H1 (cell line): Measurements from ENCODE around the gene LDLRAD4. TPM values are rescaled to one million over a fixed set of nuclear protein-coding genes. Genes with fewer than 3 reads are reported as not detected.
A peak's percentile ranks its signal among the peaks of the same experiment; 100 is the strongest.

ENCODE experiments used
- CTCF ChIA-PET: fragments of 300-600 bp; sonication (Branson Sonifier 250); formaldehyde crosslinking; loops from one replicate; lab custom pipeline; 2021; ENCODE audit not compliant: partially characterized antibody; lab: Charles Lee
- POLR2A ChIA-PET: fragments of 300-600 bp; sonication (Branson Sonifier 250); formaldehyde crosslinking; loops from one replicate; lab custom pipeline; 2021; ENCODE audit warnings: inconsistent platforms; ENCODE audit not compliant: partially characterized antibody; lab: Charles Lee
- DNase-seq, 2 experiments: peaks; one replicate each; pipeline versions ENCODE4 v3.0.0 to v3.0.0-alpha.2; 2010 to 2022; ENCODE audit warnings: low spot score in 2 of 2, low read depth in 1 of 2, mixed read lengths in 1 of 2
- FAIRE-seq: peaks from 2 replicates; lab custom pipeline; 2011; peaks lifted over from hg19 to GRCh38; lab: Jason Lieb, UNC
- H2AFZ ChIP-seq: 2 replicates; pipeline ENCODE4 v1.8.1; 2012; ENCODE audit warnings: low read length, inconsistent platforms
- H2AK5ac ChIP-seq: 2 replicates; pipeline ENCODE4 v1.6.1; 2013; ENCODE audit warnings: low read depth, low read length
- H2BK120ac ChIP-seq: replicated peaks from 2 replicates; pipeline ENCODE3; 2013; ENCODE audit warnings: low read depth, low read length, inconsistent platforms
- H2BK12ac ChIP-seq: 2 replicates; pipeline ENCODE4 v1.6.1; 2013; ENCODE audit warnings: low read depth, low read length
- H2BK15ac ChIP-seq: 2 replicates; pipeline ENCODE4 v1.6.1; 2013; ENCODE audit warnings: low read length
- H2BK20ac ChIP-seq: 2 replicates; pipeline ENCODE4 v1.6.1; 2013; ENCODE audit warnings: low read length
- H2BK5ac ChIP-seq: 2 replicates; pipeline ENCODE4 v1.6.1; 2013; ENCODE audit warnings: low read depth, low read length
- H3K14ac ChIP-seq: 2 replicates; pipeline ENCODE4 v1.6.1; 2013; ENCODE audit warnings: inconsistent platforms; ENCODE audit not compliant: insufficient read length
- H3K18ac ChIP-seq: 2 replicates; pipeline ENCODE4 v1.6.1; 2013; ENCODE audit warnings: low read length; ENCODE audit errors: extremely low read depth
- H3K23ac ChIP-seq: 2 replicates; pipeline ENCODE4 v1.6.1; 2013; ENCODE audit warnings: inconsistent platforms; ENCODE audit not compliant: insufficient read length
- H3K23me2 ChIP-seq: 2 replicates; pipeline ENCODE4 v1.6.1; 2013; ENCODE audit warnings: low read depth, low read length
- H3K27ac ChIP-seq: 2 replicates; pipeline ENCODE4 v1.6.1; 2011; ENCODE audit warnings: low read depth, low read length, inconsistent platforms
- H3K27me3 ChIP-seq, 4 experiments: replicated peaks in 1 of 4; 1 replicate in 1 of 4; 2 replicates in 3 of 4; pipeline versions ENCODE4 v1.6.1 to v1.8.1; 2011 to 2013; ENCODE audit warnings: low read length in 3 of 4, mild to moderate bottlenecking in 3 of 4, inconsistent platforms in 2 of 4, mixed read lengths in 2 of 4, moderate library complexity in 1 of 4; ENCODE audit not compliant: control insufficient read depth in 3 of 4, insufficient read depth in 3 of 4; ENCODE audit errors: extremely low read depth in 1 of 4
- H3K36me3 ChIP-seq, 4 experiments: 2 replicates each; pipeline versions ENCODE4 v1.6.1 to v1.8.1; 2011 to 2013; ENCODE audit warnings: mild to moderate bottlenecking in 4 of 4, low read length in 3 of 4, moderate library complexity in 2 of 4, control low read depth in 1 of 4, inconsistent platforms in 1 of 4; ENCODE audit not compliant: insufficient read depth in 4 of 4, control insufficient read depth in 2 of 4
- H3K4ac ChIP-seq: replicated peaks from 2 replicates; pipeline ENCODE3; 2013; ENCODE audit warnings: low read length, low read depth, mixed read lengths, inconsistent platforms; ENCODE audit not compliant: insufficient read length
- H3K4me1 ChIP-seq, 4 experiments: replicated peaks in 1 of 4; 1 replicate in 1 of 4; 2 replicates in 3 of 4; pipeline versions ENCODE4 v1.6.1 to v1.8.1; 2011 to 2013; ENCODE audit warnings: low read length in 3 of 4, inconsistent platforms in 2 of 4, mixed read lengths in 1 of 4; ENCODE audit not compliant: insufficient read depth in 4 of 4, control insufficient read depth in 3 of 4
- H3K4me2 ChIP-seq, 2 experiments: 2 replicates each; pipeline versions ENCODE4 v1.6.1 to v1.8.1; 2011 to 2013; ENCODE audit warnings: low read depth in 2 of 2, low read length in 2 of 2, control low read depth in 1 of 2, inconsistent platforms in 1 of 2, mild to moderate bottlenecking in 1 of 2; ENCODE audit not compliant: insufficient read depth in 1 of 2
- H3K4me3 ChIP-seq, 4 experiments: fragments of 200-600, 300-600 bp in 1 of 4; sonication (generic), shearing (Covaris generic), sonication (Bioruptor Twin) in 1 of 4; 2 replicates each; pipeline versions ENCODE4 v1.5.1 to v1.8.1; 2011 to 2016; ENCODE audit warnings: low read length in 4 of 4, low read depth in 3 of 4, control low read depth in 2 of 4, inconsistent platforms in 2 of 4, mild to moderate bottlenecking in 2 of 4, mixed read lengths in 1 of 4, moderate library complexity in 1 of 4; ENCODE audit not compliant: insufficient read depth in 2 of 4; ENCODE audit errors: extremely low read depth in 1 of 4
- H3K56ac ChIP-seq: replicated peaks from 2 replicates; pipeline ENCODE3; 2013; ENCODE audit warnings: low read depth, mild to moderate bottlenecking, mixed read lengths, low read length, inconsistent platforms; ENCODE audit not compliant: insufficient read length
- H3K79me1 ChIP-seq: 2 replicates; pipeline ENCODE4 v1.6.1; 2013; ENCODE audit warnings: low read depth, low read length, control low read depth
- H3K79me2 ChIP-seq, 2 experiments: 2 replicates each; pipeline versions ENCODE4 v1.6.1 to v1.8.1; 2012 to 2013; ENCODE audit warnings: low read length in 2 of 2, mild to moderate bottlenecking in 2 of 2, inconsistent platforms in 1 of 2; ENCODE audit not compliant: insufficient read depth in 2 of 2, control insufficient read depth in 1 of 2
- H3K9ac ChIP-seq, 4 experiments: replicated peaks in 1 of 4; 1 replicate in 1 of 4; 2 replicates in 3 of 4; pipeline versions ENCODE4 v1.6.1 to v1.8.1; 2011 to 2013; ENCODE audit warnings: low read depth in 3 of 4, low read length in 3 of 4, control low read depth in 2 of 4, mild to moderate bottlenecking in 2 of 4, moderate library complexity in 2 of 4, inconsistent platforms in 1 of 4; ENCODE audit errors: extremely low read depth in 1 of 4
- H3K9me3 ChIP-seq, 2 experiments: 2 replicates each; pipeline versions ENCODE4 v1.6.1 to v1.8.1; 2012 to 2013; ENCODE audit warnings: mild to moderate bottlenecking in 2 of 2, moderate library complexity in 2 of 2, control low read depth in 1 of 2, inconsistent platforms in 1 of 2, low read depth in 1 of 2, low read length in 1 of 2, mixed read lengths in 1 of 2; ENCODE audit not compliant: insufficient read depth in 2 of 2
- H4K20me1 ChIP-seq, 2 experiments: replicated peaks in 1 of 2; 2 replicates each; pipeline versions ENCODE3 to v1.8.1; 2011 to 2013; ENCODE audit warnings: inconsistent platforms in 2 of 2, low read length in 2 of 2, mild to moderate bottlenecking in 1 of 2; ENCODE audit not compliant: insufficient read depth in 2 of 2, control insufficient read depth in 1 of 2
- H4K5ac ChIP-seq: 2 replicates; pipeline ENCODE4 v1.6.1; 2013; ENCODE audit warnings: low read length, low read depth, mixed read lengths, inconsistent platforms; ENCODE audit not compliant: insufficient read length
- H4K8ac ChIP-seq: 2 replicates; pipeline ENCODE4 v1.8.0; 2013; ENCODE audit warnings: mild to moderate bottlenecking, moderate library complexity, low read length, inconsistent platforms; ENCODE audit not compliant: insufficient read depth; ENCODE audit errors: extremely low read depth
- H4K91ac ChIP-seq: replicated peaks from 2 replicates; pipeline ENCODE3; 2013; ENCODE audit warnings: low read length, mixed read lengths, inconsistent platforms; ENCODE audit not compliant: insufficient read length
- BACH1 ChIP-seq: IDR thresholded peaks from 2 replicates; pipeline ENCODE4 v1.6.1; 2012; ENCODE audit warnings: low read length, improper control_type of control experiment
- BRCA1 ChIP-seq: IDR thresholded peaks from 2 replicates; pipeline ENCODE4 v1.6.1; 2012; ENCODE audit warnings: low read depth, low read length, improper control_type of control experiment
- CBX5 ChIP-seq: fragments of 300-800, 300-1000 bp; sonication (generic); IDR thresholded peaks from 2 replicates; pipeline ENCODE4 v1.7.1; 2016; ENCODE audit warnings: antibody characterized with exemption, low read length, low read depth
- CHD1 ChIP-seq: IDR thresholded peaks from 2 replicates; pipeline ENCODE4 v1.6.1; 2012; ENCODE audit warnings: low read depth, low read length, improper control_type of control experiment
- GABPA ChIP-seq: IDR thresholded peaks from 2 replicates; pipeline ENCODE4 v1.6.1; 2011; ENCODE audit warnings: mild to moderate bottlenecking, low read length, moderate library complexity, borderline replicate concordance; ENCODE audit not compliant: insufficient read depth
- PHF8 ChIP-seq: fragments of 200-600 bp; sonication (generic); conservative IDR thresholded peaks from 2 replicates; pipeline ENCODE4 v1.7.1; 2012; ENCODE audit warnings: low read depth, mild to moderate bottlenecking, inconsistent platforms, low read length, moderate library complexity
- POLR2AphosphoS5 ChIP-seq: IDR thresholded peaks from 2 replicates; pipeline ENCODE4 v1.6.1; 2011; ENCODE audit warnings: low read depth, low read length
- RFX5 ChIP-seq: IDR thresholded peaks from 2 replicates; pipeline ENCODE4 v1.6.1; 2011; ENCODE audit warnings: low read depth, low read length, improper control_type of control experiment, borderline replicate concordance
- SAP30 ChIP-seq: fragments of 300-600 bp; sonication (generic); IDR thresholded peaks from 2 replicates; pipeline ENCODE4 v1.7.1; 2012; ENCODE audit warnings: low read length, moderate library complexity, mild to moderate bottlenecking, inconsistent platforms; ENCODE audit not compliant: insufficient read depth, insufficient replicate concordance
- SIRT6 ChIP-seq: IDR thresholded peaks from one replicate; pipeline ENCODE4 v1.7.1; 2012; ENCODE audit warnings: low read length, inconsistent platforms
- SP2 ChIP-seq: IDR thresholded peaks from 2 replicates; pipeline ENCODE4 v1.6.1; 2012; ENCODE audit warnings: mild to moderate bottlenecking, low read length, inconsistent platforms
- SRF ChIP-seq: IDR thresholded peaks from 2 replicates; pipeline ENCODE4 v1.6.1; 2011; ENCODE audit warnings: mild to moderate bottlenecking, low read depth, low read length, moderate library complexity
- TEAD4 ChIP-seq: IDR thresholded peaks from 2 replicates; pipeline ENCODE4 v1.6.1; 2012; ENCODE audit warnings: low read depth, low read length, inconsistent platforms, mixed read lengths
- YY1 ChIP-seq: IDR thresholded peaks from 2 replicates; pipeline ENCODE4 v1.6.1; 2011; ENCODE audit warnings: low read depth, mild to moderate bottlenecking, low read length
- WGBS, 2 experiments: shearing (Covaris generic) in 1 of 2; methylation state at CpG; one replicate each; pipeline versions ENCODE4 v1.1.6 to v1.1.7; 2013 to 2015; ENCODE audit warnings: low lambda C conversion rate in 2 of 2, mixed read lengths in 2 of 2, inconsistent platforms in 1 of 2, low coverage in 1 of 2, missing lambda C conversion rate in 1 of 2; ENCODE audit not compliant: insufficient replicate concordance in 2 of 2, insufficient coverage in 1 of 2, insufficient read length in 1 of 2; ENCODE audit errors: extremely low coverage in 1 of 2, missing lambda C conversion rate in 1 of 2; 5-methylcytosine and 5-hydroxymethylcytosine counted together
- polyA plus RNA-seq, 7 experiments: library from polyadenylated mRNA; depleted of rRNA in 3 of 7; stranded (reverse) in 5 of 7; unstranded in 2 of 7; fragments of >200 nt in 5 of 7; fragments of 200-250 nt in 2 of 7; gene quantifications; 1 replicate in 5 of 7; 2 replicates in 1 of 7; 4 replicates in 1 of 7; pipeline versions ENCODE4 v1.2.1 to v1.2.3, GENCODE V29; 2011 to 2013; ENCODE audit warnings: missing spikeins in 2 of 7, mixed read lengths in 2 of 7
- total RNA-seq: library from RNA; stranded (reverse); fragmentation: NEBNext Ultra II Directional; extraction: Animal tissue kit (Norgen Biotek cat#: 25700); gene quantifications from 2 replicates; pipeline ENCODE4 v1.2.1, GENCODE V29; 2021

The LDLRAD4 gene
- total and polyA plus RNA-seq, 2 of the 8 experiments (the other 6 are each of a cell fraction or from before 2014, with no cell fraction given) = 0.77 to 1.4 TPM

DNA sequence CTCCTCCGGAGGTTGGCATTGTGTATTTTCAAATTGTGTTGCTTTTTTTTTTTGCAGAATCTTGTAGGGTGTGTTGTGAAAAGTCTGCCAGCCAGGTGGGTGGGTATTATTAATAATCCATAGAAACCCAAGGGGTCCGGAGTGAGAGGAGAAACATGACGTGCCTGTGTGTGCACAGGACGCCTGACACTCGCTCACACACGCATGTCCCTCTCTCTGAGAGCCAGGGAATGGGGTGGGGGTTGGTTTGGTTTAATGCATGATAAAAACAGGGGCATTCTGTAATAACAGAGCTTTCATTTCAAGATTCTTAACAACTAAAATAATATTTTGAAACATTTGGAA lies 283.0 kb downstream of the LDLRAD4 start:
- Histone ChIP-seq H3K9me3 (peaks cover 7 to 17% of the 10 kb centered on the region in 2 experiments), H3K27me3 (peaks cover 0 to 4% (median 0%) of the 10 kb centered on the region in 4 experiments; a peak in 1 of 7 replicates), H2BK15ac (no peak overlapping the region), H3K56ac (no peak overlapping the region), H3K4me1 (peaks cover 0 to 11% (median 9%) of the 10 kb centered on the region in 4 experiments; a peak in 6 of 7 replicates), H2AFZ (no peak overlapping the region), H3K4me2 (peak overlapping the region in 1 of 2 experiments; percentile 58; a peak in 1 of 4 replicates), H4K5ac (no peak overlapping the region), H2BK12ac (0 out of 2 replicates have a peak overlapping the region, but pooled peaks have one; percentile 27), H4K91ac (no peak overlapping the region), H3K4me3 (no peak overlapping the region), H3K14ac (no peak overlapping the region), H2BK120ac (no peak overlapping the region), H3K18ac (no peak overlapping the region), H4K20me1 (no peaks in the 10 kb centered on the region), H2BK5ac (no peak overlapping the region), H3K23me2 (no peaks in the 10 kb centered on the region), H2AK5ac (no peak overlapping the region), H3K79me1 (no peaks in the 10 kb centered on the region), H3K36me3 (no peaks in the 10 kb centered on the region), H3K4ac (no peak overlapping the region), H3K27ac (no peak overlapping the region), H2BK20ac (no peak overlapping the region), H3K23ac (no peak overlapping the region), H4K8ac (no peak overlapping the region), H3K9ac (no peak overlapping the region), H3K79me2 (no peaks in the 10 kb centered on the region)
- ChIA-PET CTCF (interaction anchor here (0.9 to 2.6 kb wide), 6 partner anchors 11 to 241 kb away, joined by 3 to 7 read pairs (median 4); no protein-coding TSS in a partner anchor), POLR2A (interaction anchor here (1.0 kb wide), 1 partner anchor 10 kb away, joined by 3 read pairs; no protein-coding TSS in a partner anchor)
- DNase-seq (no peak), FAIRE-seq (no peak)
- WGBS, 2 experiments = 79% methylated on average over 6 of the region's 6 CpGs; no CpG with 5 or more reads in 1 of the 2 experiments
- TF ChIP-seq SRF (no peak), BACH1 (no peak), BRCA1 (no peak), CBX5 (no peak), SAP30 (no peak), SP2 (no peak), PHF8 (no peak), RFX5 (no peak), POLR2AphosphoS5 (no peak), GABPA (no peak), YY1 (no peak), TEAD4 (no peak), SIRT6 (no peak), CHD1 (no peak)
